Fibroblast of lung (primary cell): ENCODE data around the gene PRPH. TPM values are rescaled to one million over a fixed set of nuclear protein-coding genes. Genes with fewer than 3 reads are reported as not detected.

Experiments used
- DNase-seq, 2 donors: peaks; one replicate each; pipeline versions ENCODE4 v3.0.0 to v3.0.0-alpha.2; 2010; ENCODE audit warnings: low read depth in 2 of 2
- H2AFZ ChIP-seq: 2 replicates; pipeline ENCODE4 v1.5.1; 2012; ENCODE audit warnings: low read length, control low read depth, inconsistent platforms
- H3K27ac ChIP-seq: 2 replicates; pipeline ENCODE4 v1.5.1; 2011; ENCODE audit warnings: low read length, control low read depth; ENCODE audit not compliant: insufficient read depth
- H3K27me3 ChIP-seq: 2 replicates; pipeline ENCODE4 v1.5.1; 2011; ENCODE audit warnings: mild to moderate bottlenecking, low read length; ENCODE audit not compliant: control insufficient read depth, insufficient read depth
- H3K36me3 ChIP-seq: 2 replicates; pipeline ENCODE4 v1.5.1; 2011; ENCODE audit warnings: low read length; ENCODE audit not compliant: control insufficient read depth, insufficient read depth
- H3K4me1 ChIP-seq: 2 replicates; pipeline ENCODE4 v1.5.1; 2011; ENCODE audit warnings: low read length; ENCODE audit not compliant: control insufficient read depth, insufficient read depth; ENCODE audit errors: extremely low read depth
- H3K4me2 ChIP-seq: 2 replicates; pipeline ENCODE4 v1.5.1; 2011; ENCODE audit warnings: low read length, control low read depth; ENCODE audit not compliant: insufficient read depth; ENCODE audit errors: extremely low read depth
- H3K4me3 ChIP-seq, 4 experiments: fragments of 200-600 bp in 1 of 4; sonication (generic) in 1 of 4; replicated peaks in 1 of 4; 2 replicates each; pipeline ENCODE4 v1.5.1; 2011 to 2016; ENCODE audit warnings: low read length in 4 of 4, low read depth in 3 of 4, mild to moderate bottlenecking in 3 of 4, control low read depth in 2 of 4, inconsistent platforms in 1 of 4, mixed read lengths in 1 of 4; ENCODE audit not compliant: insufficient read depth in 1 of 4; ENCODE audit errors: control extremely low read depth in 1 of 4
- H3K79me2 ChIP-seq: 2 replicates; pipeline ENCODE4 v1.5.1; 2012; ENCODE audit warnings: mild to moderate bottlenecking, low read length, inconsistent platforms; ENCODE audit not compliant: control insufficient read depth, insufficient read depth
- H3K9ac ChIP-seq: 2 replicates; pipeline ENCODE4 v1.5.1; 2011; ENCODE audit warnings: mild to moderate bottlenecking, low read length, control low read depth; ENCODE audit not compliant: insufficient read depth
- H3K9me3 ChIP-seq: 2 replicates; pipeline ENCODE4 v1.5.1; 2012; ENCODE audit warnings: low read depth, low read length; ENCODE audit not compliant: control insufficient read depth, insufficient read depth
- H4K20me1 ChIP-seq: 2 replicates; pipeline ENCODE4 v1.5.1; 2011; ENCODE audit warnings: low read length; ENCODE audit not compliant: control insufficient read depth, insufficient read depth; ENCODE audit errors: extremely low read depth
- EZH2 ChIP-seq: IDR thresholded peaks from 2 replicates; pipeline ENCODE4 v1.5.1; 2012; ENCODE audit warnings: low read length, control low read depth, mild to moderate bottlenecking; ENCODE audit errors: missing control alignments
- polyA plus RNA-seq, 2 donors: library from polyadenylated mRNA; depleted of rRNA in 1 of 2; stranded (reverse) in 1 of 2; unstranded in 1 of 2; fragments of >200 nt; gene quantifications; 2 replicates each; pipeline ENCODE4 v1.2.1, GENCODE V29; 2011 to 2012; ENCODE audit warnings: missing spikeins in 1 of 2
- total RNA-seq: library from RNA; depleted of rRNA; stranded (reverse); fragments of >200 nt; gene quantifications from 2 replicates; pipeline ENCODE4 v1.2.1, GENCODE V29; 2014
- TF ChIP-seq, protein P1 (sequence below), 2 donors: IDR thresholded peaks in 1 of 2; conservative IDR thresholded peaks in 1 of 2; 1 replicate in 1 of 2; 2 replicates in 1 of 2; pipeline ENCODE4 v1.5.1; 2011 to 2012; ENCODE audit warnings: low read length in 2 of 2, control low read depth in 1 of 2, inconsistent platforms in 1 of 2, low read depth in 1 of 2, mild to moderate bottlenecking in 1 of 2

Gene PRPH
- total and polyA plus RNA-seq, 2 donors (not counting 1 experiment from before 2014, with no cell fraction given): 0.06 to 0.50 TPM

DNA sequence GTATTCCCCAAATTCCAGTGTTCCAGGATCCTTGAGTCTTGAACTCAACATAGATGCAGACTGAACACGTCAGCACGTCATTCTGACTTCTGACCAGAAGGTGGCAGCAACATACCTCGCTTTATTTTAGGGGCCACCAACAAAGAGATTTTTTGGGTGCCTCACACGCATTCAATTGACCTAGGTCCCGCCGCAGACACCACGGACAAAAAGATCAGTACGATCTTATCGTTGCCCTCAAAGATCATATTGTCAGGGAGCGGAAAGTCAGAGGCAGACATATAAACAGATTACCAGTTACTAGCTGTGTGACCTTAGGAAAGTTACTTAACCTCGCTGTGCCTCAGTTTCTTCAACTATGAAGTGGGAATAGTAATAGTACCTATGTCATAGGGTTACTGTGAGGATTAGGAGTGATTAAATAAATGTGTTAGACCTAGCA lies 6.5 kb upstream of the PRPH start:
- TF ChIP-seq, protein P1, sequence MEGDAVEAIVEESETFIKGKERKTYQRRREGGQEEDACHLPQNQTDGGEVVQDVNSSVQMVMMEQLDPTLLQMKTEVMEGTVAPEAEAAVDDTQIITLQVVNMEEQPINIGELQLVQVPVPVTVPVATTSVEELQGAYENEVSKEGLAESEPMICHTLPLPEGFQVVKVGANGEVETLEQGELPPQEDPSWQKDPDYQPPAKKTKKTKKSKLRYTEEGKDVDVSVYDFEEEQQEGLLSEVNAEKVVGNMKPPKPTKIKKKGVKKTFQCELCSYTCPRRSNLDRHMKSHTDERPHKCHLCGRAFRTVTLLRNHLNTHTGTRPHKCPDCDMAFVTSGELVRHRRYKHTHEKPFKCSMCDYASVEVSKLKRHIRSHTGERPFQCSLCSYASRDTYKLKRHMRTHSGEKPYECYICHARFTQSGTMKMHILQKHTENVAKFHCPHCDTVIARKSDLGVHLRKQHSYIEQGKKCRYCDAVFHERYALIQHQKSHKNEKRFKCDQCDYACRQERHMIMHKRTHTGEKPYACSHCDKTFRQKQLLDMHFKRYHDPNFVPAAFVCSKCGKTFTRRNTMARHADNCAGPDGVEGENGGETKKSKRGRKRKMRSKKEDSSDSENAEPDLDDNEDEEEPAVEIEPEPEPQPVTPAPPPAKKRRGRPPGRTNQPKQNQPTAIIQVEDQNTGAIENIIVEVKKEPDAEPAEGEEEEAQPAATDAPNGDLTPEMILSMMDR (conservative IDR thresholded peaks at IDR 0.05 in 1 of 2, IDR thresholded peaks at IDR 0.05 in 1 of 2; ENCODE audit: low read depth in 1 of 2, low read length in 2 of 2): peak; percentile 72 to 82
- no peak for TF ChIP-seq EZH2
- peak in 1 of 2 donors; percentile 62 for DNase-seq
- Histone ChIP-seq H4K20me1 (no peaks in the 10 kb centered on the region), H3K9ac (no peak overlapping the region), H3K4me2 (no peak overlapping the region), H3K27me3 (no peaks in the 10 kb centered on the region), H3K4me1 (no peaks in the 10 kb centered on the region), H3K9me3 (no peaks in the 10 kb centered on the region), H3K4me3 (no peak overlapping the region), H3K27ac (no peak overlapping the region), H3K36me3 (no peaks in the 10 kb centered on the region), H3K79me2 (no peaks in the 10 kb centered on the region), H2AFZ (no peak overlapping the region)

- no peaks in the 10 kb centered on the region for H4K20me1 ChIP-seq
- DNase-seq: no peak
- TF ChIP-seq, protein P1 (conservative IDR thresholded peaks at IDR 0.05 in 1 of 2, IDR thresholded peaks at IDR 0.05 in 1 of 2; ENCODE audit: low read depth in 1 of 2, low read length in 2 of 2): no peak
- no peak for TF ChIP-seq EZH2
Observed at GRCh38 chr12:49288922-49289555, 5.9 kb upstream of the PRPH start.

GRCh38 chr12:49292729-49293055 lies 2.3 kb upstream of the PRPH start:
- Histone ChIP-seq H3K9ac (no peak overlapping the region), H2AFZ (no peak overlapping the region)
- TF ChIP-seq, protein P1 (conservative IDR thresholded peaks at IDR 0.05 in 1 of 2, IDR thresholded peaks at IDR 0.05 in 1 of 2; ENCODE audit: low read depth in 1 of 2, low read length in 2 of 2): no peak
- no peak for TF ChIP-seq EZH2

More at GRCh38 chr12:49288922-49289555, 5.9 kb upstream of the PRPH start:
- Histone ChIP-seq H3K9ac (no peak overlapping the region), H3K36me3 (no peaks in the 10 kb centered on the region), H3K4me3 (no peak overlapping the region), H2AFZ (no peak overlapping the region), H3K4me2 (no peak overlapping the region), H3K27ac (no peak overlapping the region), H3K27me3 (no peaks in the 10 kb centered on the region), H3K79me2 (no peaks in the 10 kb centered on the region), H3K4me1 (no peaks in the 10 kb centered on the region), H3K9me3 (no peaks in the 10 kb centered on the region)

More at GRCh38 chr12:49292729-49293055, 2.3 kb upstream of the PRPH start:
- H4K20me1 ChIP-seq: no peaks in the 10 kb centered on the region
- H3K4me2 ChIP-seq: no peak overlapping the region
- H3K4me3 ChIP-seq: no peak overlapping the region
- peaks cover 18% of the 10 kb centered on the region for H3K27me3 ChIP-seq
- H3K9me3 ChIP-seq: no peaks in the 10 kb centered on the region
- H3K27ac ChIP-seq: no peak overlapping the region
- no peaks in the 10 kb centered on the region for H3K36me3 ChIP-seq
- DNase-seq: no peak
- H3K4me1 ChIP-seq: no peaks in the 10 kb centered on the region
- no peaks in the 10 kb centered on the region for H3K79me2 ChIP-seq
